Natural killer cell (primary cell): ENCODE results near the gene FCMR. TPM values are rescaled to one million over a fixed set of nuclear protein-coding genes. Genes with fewer than 3 reads are reported as not detected.

ENCODE experiments used
- ATAC-seq, 3 donors: fragments of 150-1000 bp in 2 of 3; fragments of 200-7000 bp in 1 of 3; cut with Tn5 transposase; 1 replicate in 1 of 3; 2 replicates in 2 of 3; pipeline ENCODE4 v1.10.0; 2021; ENCODE audit warnings: mild to moderate bottlenecking in 2 of 3, moderate library complexity in 2 of 3
- DNase-seq, 2 donors: peaks; one replicate each; pipeline versions ENCODE4 v3.0.0 to v3.0.0-alpha.2; 2013 to 2021; ENCODE audit warnings: mixed read lengths in 1 of 2
- H3K27ac ChIP-seq: one replicate; pipeline ENCODE4 v1.5.1; 2013; ENCODE audit warnings: mild to moderate bottlenecking, low read length
- H3K27me3 ChIP-seq: one replicate; pipeline ENCODE4 v1.6.1; 2013; ENCODE audit warnings: low read length; ENCODE audit not compliant: control insufficient read depth, insufficient read depth
- H3K36me3 ChIP-seq: one replicate; pipeline ENCODE4 v1.6.1; 2013; ENCODE audit warnings: low read length; ENCODE audit not compliant: control insufficient read depth, insufficient read depth
- H3K4me1 ChIP-seq: one replicate; pipeline ENCODE4 v1.6.1; 2013; ENCODE audit warnings: low read length; ENCODE audit not compliant: control insufficient read depth, insufficient read depth
- H3K4me3 ChIP-seq: one replicate; pipeline ENCODE4 v1.5.1; 2013; ENCODE audit warnings: low read length
- H3K9me3 ChIP-seq: one replicate; pipeline ENCODE4 v1.6.1; 2013; ENCODE audit warnings: low read length; ENCODE audit not compliant: control insufficient read depth, insufficient read depth
- H3K27ac Mint-ChIP-seq, 2 donors: one replicate each; pipeline ENCODE4 v1.8.0; 2022; ENCODE audit warnings: mild to moderate bottlenecking in 2 of 2, mixed read lengths in 2 of 2, moderate library complexity in 1 of 2
- H3K27me3 Mint-ChIP-seq, 2 donors: one replicate each; pipeline ENCODE4 v1.8.0; 2022; ENCODE audit warnings: low read depth in 2 of 2, mixed read lengths in 2 of 2
- H3K36me3 Mint-ChIP-seq: one replicate; pipeline ENCODE4 v1.8.0; 2022; ENCODE audit warnings: mixed read lengths
- H3K4me1 Mint-ChIP-seq, 2 donors: one replicate each; pipeline ENCODE4 v1.8.0; 2022; ENCODE audit warnings: mixed read lengths in 2 of 2
- H3K4me3 Mint-ChIP-seq: one replicate; pipeline ENCODE4 v1.8.0; 2022; ENCODE audit warnings: mild to moderate bottlenecking, moderate library complexity, mixed read lengths
- H3K9me3 Mint-ChIP-seq, 2 donors: one replicate each; pipeline ENCODE4 v1.8.0; 2022; ENCODE audit warnings: mixed read lengths in 2 of 2
- WGBS: methylation state at CpG from one replicate; pipeline ENCODE4 v1.1.7; 2013; ENCODE audit warnings: missing lambda C conversion rate; ENCODE audit not compliant: insufficient coverage; 5-methylcytosine and 5-hydroxymethylcytosine counted together
- intact Hi-C: fragments of 100-400 bp; cut with micrococcal nuclease; formaldehyde crosslinking; loops from one replicate; pipeline ENCODE4 v1.14.2; 2022
- total RNA-seq, 4 donors: library from RNA; stranded (reverse); fragments of 120-200 nt in 1 of 4; gene quantifications; one replicate each; pipeline versions ENCODE4 v1.2.3 to v1.2.4, GENCODE V29; 2013 to 2022
- TF ChIP-seq, protein P1 (sequence below): fragments of 200-600 bp; IDR thresholded peaks from one replicate; pipeline ENCODE4 v1.8.0; 2022; ENCODE audit warnings: antibody characterized with exemption

The FCMR gene
- total RNA-seq, 3 donors from 2014 or later (not counting 1 experiment from before 2014, with no cell fraction given) = 157 to 178 (median 177) TPM

DNA sequence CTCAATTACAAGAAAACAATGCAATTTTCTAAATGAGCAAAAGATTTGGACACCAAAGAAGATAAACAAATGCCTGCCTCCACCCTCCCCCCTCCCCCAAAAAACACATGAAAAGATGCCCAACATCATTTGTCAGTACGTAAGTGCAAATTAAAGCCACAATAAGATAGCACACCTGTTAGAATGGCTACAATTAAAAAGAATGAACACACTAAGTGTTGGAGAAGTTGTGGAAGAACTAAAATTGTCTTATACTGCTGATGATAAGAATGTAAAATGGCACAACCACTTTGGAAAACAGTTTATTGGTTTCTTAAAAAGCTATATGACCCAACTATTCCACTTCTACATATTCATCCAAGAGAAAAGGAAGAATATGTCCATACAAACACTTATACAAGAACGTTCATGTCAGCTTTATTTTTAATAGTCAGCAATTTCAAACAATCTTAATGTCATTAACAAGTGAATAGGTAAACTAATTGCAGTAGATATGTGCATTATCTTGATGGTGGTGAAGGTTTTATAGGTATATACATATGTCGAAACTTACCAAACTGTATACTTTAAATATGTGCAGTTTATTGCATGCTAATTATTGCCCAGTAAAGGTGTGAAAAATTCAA lies 45.9 kb downstream of the FCMR start:
- ATAC-seq (no peak), DNase-seq (no peak)
- peaks cover 16% of the 10 kb centered on the region for H3K9me3 ChIP-seq
- Mint-ChIP-seq H3K36me3 (peaks cover 30% of the 10 kb centered on the region), H3K9me3 (peaks cover 6 to 7% of the 10 kb centered on the region in 2 donors), H3K27ac (no peak overlapping the region), H3K4me3 (no peak overlapping the region), H3K27me3 (peaks cover 4 to 6% of the 10 kb centered on the region in 2 donors), H3K4me1 (no peaks in the 10 kb centered on the region)
- H3K27ac ChIP-seq = no peak overlapping the region
- H3K27me3 ChIP-seq = no peaks in the 10 kb centered on the region
- TF ChIP-seq, protein P1, sequence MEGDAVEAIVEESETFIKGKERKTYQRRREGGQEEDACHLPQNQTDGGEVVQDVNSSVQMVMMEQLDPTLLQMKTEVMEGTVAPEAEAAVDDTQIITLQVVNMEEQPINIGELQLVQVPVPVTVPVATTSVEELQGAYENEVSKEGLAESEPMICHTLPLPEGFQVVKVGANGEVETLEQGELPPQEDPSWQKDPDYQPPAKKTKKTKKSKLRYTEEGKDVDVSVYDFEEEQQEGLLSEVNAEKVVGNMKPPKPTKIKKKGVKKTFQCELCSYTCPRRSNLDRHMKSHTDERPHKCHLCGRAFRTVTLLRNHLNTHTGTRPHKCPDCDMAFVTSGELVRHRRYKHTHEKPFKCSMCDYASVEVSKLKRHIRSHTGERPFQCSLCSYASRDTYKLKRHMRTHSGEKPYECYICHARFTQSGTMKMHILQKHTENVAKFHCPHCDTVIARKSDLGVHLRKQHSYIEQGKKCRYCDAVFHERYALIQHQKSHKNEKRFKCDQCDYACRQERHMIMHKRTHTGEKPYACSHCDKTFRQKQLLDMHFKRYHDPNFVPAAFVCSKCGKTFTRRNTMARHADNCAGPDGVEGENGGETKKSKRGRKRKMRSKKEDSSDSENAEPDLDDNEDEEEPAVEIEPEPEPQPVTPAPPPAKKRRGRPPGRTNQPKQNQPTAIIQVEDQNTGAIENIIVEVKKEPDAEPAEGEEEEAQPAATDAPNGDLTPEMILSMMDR = no peak
- intact Hi-C loops = no loop called here
- WGBS = no CpG with 5 or more reads among the region's 3 CpGs
- H3K36me3 ChIP-seq = no peaks in the 10 kb centered on the region
- no peaks in the 10 kb centered on the region for H3K4me1 ChIP-seq
- H3K4me3 ChIP-seq = no peak overlapping the region

DNA sequence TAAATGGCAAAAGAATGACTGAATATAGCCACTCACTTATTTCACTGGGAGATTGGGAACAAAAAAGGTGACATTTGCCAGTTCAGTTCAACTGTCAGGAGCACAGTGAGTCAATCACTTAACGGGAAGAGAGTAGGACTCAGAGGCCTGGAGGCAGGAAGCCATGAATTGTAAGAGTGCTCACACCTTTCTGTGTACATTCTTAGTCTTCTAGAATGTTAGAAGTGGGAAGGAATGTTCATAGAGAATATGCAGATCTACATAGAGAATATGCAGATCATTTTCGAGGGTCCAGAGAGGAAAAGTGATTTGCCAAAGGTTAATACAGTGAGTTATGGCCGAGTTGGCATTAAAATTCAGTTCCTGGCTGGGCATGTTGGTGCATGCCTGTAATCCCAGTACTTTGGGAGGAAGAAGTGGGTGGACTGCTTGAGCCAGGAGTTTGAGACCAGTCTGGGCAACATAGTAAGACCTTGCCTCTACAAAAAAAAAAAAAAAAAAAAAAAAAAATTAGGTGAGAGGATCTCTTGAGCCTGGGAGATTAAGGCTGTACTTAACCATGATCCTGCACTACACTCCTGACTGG lies 48.0 kb downstream of the FCMR start:
- Mint-ChIP-seq H3K36me3 (peaks cover 22% of the 10 kb centered on the region), H3K4me1 (no peaks in the 10 kb centered on the region), H3K27me3 (peaks cover under 1 to 9% of the 10 kb centered on the region in 2 donors), H3K4me3 (no peak overlapping the region), H3K27ac (no peak overlapping the region), H3K9me3 (peaks cover 4 to 5% of the 10 kb centered on the region in 2 donors)
- intact Hi-C loops = no loop called here
- WGBS = 85% methylated on average over 3 of the region's 3 CpGs
- no peaks in the 10 kb centered on the region for H3K4me1 ChIP-seq
- no peaks in the 10 kb centered on the region for H3K36me3 ChIP-seq
- TF ChIP-seq, protein P1 = no peak
- H3K4me3 ChIP-seq = no peak overlapping the region
- ATAC-seq (no peak), DNase-seq (no peak)
- H3K27ac ChIP-seq = no peak overlapping the region
- no peaks in the 10 kb centered on the region for H3K27me3 ChIP-seq
- peaks cover 16% of the 10 kb centered on the region for H3K9me3 ChIP-seq

DNA sequence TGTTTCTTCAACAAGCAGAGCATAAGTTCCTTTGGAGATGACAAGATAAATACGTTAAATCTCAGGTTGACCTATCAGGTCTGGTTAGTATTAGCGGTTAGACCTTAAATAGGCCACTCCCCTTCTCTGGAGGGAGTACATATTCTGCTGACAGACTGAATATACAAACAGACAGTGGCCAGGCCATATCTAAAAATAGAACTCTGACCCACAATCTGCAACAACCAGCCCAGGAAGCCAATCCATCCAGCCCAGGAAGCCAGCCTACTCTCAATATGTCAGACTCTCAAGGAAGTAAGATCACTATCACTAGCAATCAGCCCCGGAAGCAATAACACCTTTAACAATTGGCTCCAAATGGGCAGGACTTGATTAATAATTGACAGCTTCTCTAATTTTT lies 49.6 kb downstream of the FCMR start:
- peaks cover 0 to 2% of the 10 kb centered on the region in 2 donors for H3K9me3 Mint-ChIP-seq
- TF ChIP-seq, protein P1 = no peak

More for the DNA sequence above, 49.6 kb downstream of the FCMR start:
- Histone ChIP-seq H3K36me3 (no peaks in the 10 kb centered on the region), H3K27me3 (no peaks in the 10 kb centered on the region), H3K4me1 (no peaks in the 10 kb centered on the region), H3K27ac (no peak overlapping the region), H3K4me3 (no peak overlapping the region), H3K9me3 (peaks cover 9% of the 10 kb centered on the region)
- H3K4me1 Mint-ChIP-seq = no peaks in the 10 kb centered on the region
- no peak overlapping the region for H3K27ac Mint-ChIP-seq
- 89% methylated on average over 3 of the region's 3 CpGs for WGBS
- no peak overlapping the region for H3K4me3 Mint-ChIP-seq
- intact Hi-C loops = no loop called here
- H3K27me3 Mint-ChIP-seq = peaks cover 8 to 9% of the 10 kb centered on the region in 2 donors
- DNase-seq = no peak
- peaks cover 14% of the 10 kb centered on the region for H3K36me3 Mint-ChIP-seq
- ATAC-seq = no peak
